Testis (tissue), 3 donors: ENCODE results near the gene P2RX5. TPM values are rescaled to one million over a fixed set of nuclear protein-coding genes. Genes with fewer than 3 reads are reported as not detected.
A peak's percentile ranks its signal among the peaks of the same experiment; 100 is the strongest.

Source experiments
- DNase-seq: peaks from one replicate; pipeline ENCODE4 v3.0.0-alpha.2; 2019
- H3K27ac ChIP-seq, 2 donors: fragments of 200-600 bp; sonication (generic); one replicate each; pipeline ENCODE4 v1.5.1; 2019
- H3K27me3 ChIP-seq: fragments of 200-600 bp; sonication (generic); one replicate; pipeline ENCODE4 v1.5.1; 2019
- H3K36me3 ChIP-seq: fragments of 200-600 bp; sonication (generic); one replicate; pipeline ENCODE4 v1.5.1; 2017; ENCODE audit warnings: low read depth; ENCODE audit errors: missing control alignments
- H3K4me1 ChIP-seq: fragments of 200-600 bp; sonication (generic); one replicate; pipeline ENCODE4 v1.5.1; 2019
- H3K4me3 ChIP-seq, 2 donors: fragments of 200-600 bp; sonication (generic); one replicate each; pipeline ENCODE4 v1.5.1; 2017 to 2019
- H3K9me3 ChIP-seq: fragments of 200-600 bp; sonication (generic); one replicate; pipeline ENCODE4 v1.5.1; 2017
- POLR2A ChIP-seq: fragments of 450-650 bp; IDR thresholded peaks from one replicate; pipeline ENCODE4 v1.6.1; 2017; ENCODE audit warnings: antibody characterized with exemption, mild to moderate bottlenecking, moderate library complexity
- WGBS, 2 donors: methylation state at CpG; one replicate each; pipeline ENCODE4 v1.1.5; 2018; 5-methylcytosine and 5-hydroxymethylcytosine counted together
- intact Hi-C: fragments of 100-400 bp; cut with DNase I; formaldehyde crosslinking; loops from one replicate; pipeline ENCODE4 v1.15.1; 2023; ENCODE audit warnings: low total_unique reads
- polyA plus RNA-seq: library from polyadenylated mRNA; stranded (reverse); fragments of 350-450 nt; fragmentation: Illumina TruSeq; extraction: RNeasy Lipid Tissue Mini Kit (QIAGEN cat#74804); gene quantifications from one replicate; pipeline ENCODE4 v1.2.3, GENCODE V29; 2014; ENCODE audit warnings: low read depth, low replicate concordance; ENCODE audit not compliant: insufficient read depth
- total RNA-seq, 2 donors: library from RNA; depleted of rRNA; stranded (reverse); fragments of >200 nt; gene quantifications; one replicate each; pipeline ENCODE4 v1.2.3, GENCODE V29; 2016
- TF ChIP-seq, protein P1 (sequence below), 3 experiments: fragments of 450-650 bp in 2 of 3; fragments of 200-600 bp in 1 of 3; sonication (generic) in 1 of 3; IDR thresholded peaks; one replicate each; pipeline ENCODE4 v1.5.1; 2016 to 2019; ENCODE audit warnings: antibody characterized with exemption in 3 of 3, mild to moderate bottlenecking in 2 of 3, moderate library complexity in 1 of 3

Gene P2RX5
- total and polyA plus RNA-seq, 3 donors from 2014 or later, result 2.0 to 3.7 (median 3.0) TPM

DNA sequence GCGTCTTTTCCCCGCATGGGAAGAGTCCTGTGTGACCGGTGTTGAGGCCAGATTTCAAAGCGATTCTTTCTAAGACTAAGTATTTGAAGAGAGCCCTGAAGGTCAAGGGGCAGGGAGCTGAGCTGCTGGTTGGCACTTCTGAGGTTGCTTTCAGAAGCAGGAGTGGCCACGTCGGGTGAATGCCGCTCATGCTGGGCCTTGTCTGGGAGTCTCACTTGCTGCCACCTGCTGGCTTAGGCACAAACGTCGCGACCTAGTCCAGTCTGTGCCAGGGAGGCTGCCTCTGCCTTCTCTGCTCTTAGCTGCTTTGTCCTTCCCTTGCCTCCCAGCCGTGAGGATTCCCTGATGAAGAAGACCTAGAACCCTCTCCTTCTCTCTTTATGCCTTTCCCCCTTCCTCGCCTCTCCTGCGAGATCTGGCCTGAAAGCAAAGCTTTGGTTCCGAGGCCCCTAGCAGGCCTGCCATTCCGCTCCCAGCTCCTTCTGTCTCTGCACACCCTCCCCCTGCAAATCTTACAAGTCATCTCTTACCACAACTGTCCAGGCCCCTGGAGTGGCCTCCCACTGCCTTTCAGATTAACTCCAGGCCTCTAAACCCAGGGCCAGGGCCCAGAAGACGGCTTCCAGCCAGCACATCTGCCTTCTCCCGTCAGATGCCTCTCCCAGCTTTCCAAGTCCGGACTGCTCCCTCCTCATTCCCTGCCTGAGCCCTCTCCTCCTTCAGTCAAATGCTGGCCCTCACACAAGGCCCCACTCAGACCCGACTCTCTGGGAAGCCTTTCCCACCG, 48.0 kb downstream of the P2RX5 start:
- DNase-seq, result peak; percentile 87
- no peaks in the 10 kb centered on the region for H3K36me3 ChIP-seq
- H3K4me1 ChIP-seq, result peaks cover 6% of the 10 kb centered on the region

DNA sequence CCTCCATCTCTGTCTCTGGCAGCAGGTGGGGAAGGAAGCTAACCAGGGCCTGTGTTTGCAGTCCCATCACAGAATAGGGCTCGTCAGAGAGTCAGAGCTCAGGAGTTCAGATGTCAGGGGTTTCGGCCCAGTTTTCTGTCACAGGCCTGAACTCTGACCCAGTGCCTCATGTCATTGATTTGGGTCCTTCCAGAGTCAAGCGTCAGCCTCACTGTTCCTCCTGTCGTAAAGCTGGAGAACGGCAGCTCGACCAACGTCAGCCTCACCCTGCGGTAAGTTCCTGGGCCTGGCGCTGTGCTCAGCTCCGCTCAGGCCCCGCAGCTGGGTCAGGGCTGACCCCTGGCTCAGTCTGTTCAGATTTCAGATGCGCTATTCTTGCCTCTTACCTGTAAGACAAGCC, 48.7 kb downstream of the P2RX5 start:
- H3K27me3 ChIP-seq, result no peaks in the 10 kb centered on the region
- WGBS, 2 donors, result 85 to 89% methylated on average over 7 to 12 of the region's 12 CpGs
- no peak overlapping the region for H3K4me3 ChIP-seq
- no peaks in the 10 kb centered on the region for H3K36me3 ChIP-seq
- H3K4me1 ChIP-seq, result peaks cover 6% of the 10 kb centered on the region
- no peak overlapping the region for H3K27ac ChIP-seq
- DNase-seq, result no peak
- no peak for TF ChIP-seq POLR2A
- TF ChIP-seq, protein P1, sequence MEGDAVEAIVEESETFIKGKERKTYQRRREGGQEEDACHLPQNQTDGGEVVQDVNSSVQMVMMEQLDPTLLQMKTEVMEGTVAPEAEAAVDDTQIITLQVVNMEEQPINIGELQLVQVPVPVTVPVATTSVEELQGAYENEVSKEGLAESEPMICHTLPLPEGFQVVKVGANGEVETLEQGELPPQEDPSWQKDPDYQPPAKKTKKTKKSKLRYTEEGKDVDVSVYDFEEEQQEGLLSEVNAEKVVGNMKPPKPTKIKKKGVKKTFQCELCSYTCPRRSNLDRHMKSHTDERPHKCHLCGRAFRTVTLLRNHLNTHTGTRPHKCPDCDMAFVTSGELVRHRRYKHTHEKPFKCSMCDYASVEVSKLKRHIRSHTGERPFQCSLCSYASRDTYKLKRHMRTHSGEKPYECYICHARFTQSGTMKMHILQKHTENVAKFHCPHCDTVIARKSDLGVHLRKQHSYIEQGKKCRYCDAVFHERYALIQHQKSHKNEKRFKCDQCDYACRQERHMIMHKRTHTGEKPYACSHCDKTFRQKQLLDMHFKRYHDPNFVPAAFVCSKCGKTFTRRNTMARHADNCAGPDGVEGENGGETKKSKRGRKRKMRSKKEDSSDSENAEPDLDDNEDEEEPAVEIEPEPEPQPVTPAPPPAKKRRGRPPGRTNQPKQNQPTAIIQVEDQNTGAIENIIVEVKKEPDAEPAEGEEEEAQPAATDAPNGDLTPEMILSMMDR (IDR thresholded peaks at IDR 0.05), result no peak
- H3K9me3 ChIP-seq, result no peaks in the 10 kb centered on the region
- intact Hi-C loops, result no loop called here

More for the DNA sequence above, 48.0 kb downstream of the P2RX5 start:
- intact Hi-C loops, result no loop called here
- H3K27ac ChIP-seq, result no peak overlapping the region
- H3K9me3 ChIP-seq, result no peaks in the 10 kb centered on the region
- no peak overlapping the region for H3K4me3 ChIP-seq
- WGBS, 2 donors, result 72 to 86% methylated on average over 16 to 20 of the region's 20 CpGs
- TF ChIP-seq POLR2A, result no peak
- TF ChIP-seq, protein P1 (IDR thresholded peaks at IDR 0.05), result peak in 2 of 3 experiments; percentile 13 to 34
- no peaks in the 10 kb centered on the region for H3K27me3 ChIP-seq

DNA sequence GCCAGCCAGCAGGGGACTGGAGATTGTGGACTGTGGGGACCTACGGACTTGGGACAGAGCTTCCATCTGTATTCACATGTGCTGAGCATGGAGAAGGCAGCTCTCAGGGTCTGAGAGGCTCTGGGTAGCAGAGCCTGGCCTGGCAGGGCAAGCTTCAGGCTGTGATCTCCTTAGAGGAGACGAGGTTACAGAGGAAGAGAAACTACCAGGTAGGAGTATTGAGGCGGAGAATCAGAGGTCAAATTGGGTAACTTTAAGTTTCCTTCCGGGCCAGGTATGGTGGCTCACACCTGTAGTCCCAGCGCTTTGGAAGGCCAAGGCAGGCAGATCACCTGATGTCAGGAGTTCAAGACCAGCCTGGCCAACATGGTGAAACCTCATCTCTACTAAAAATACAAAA, 50.6 kb downstream of the P2RX5 start:
- Histone ChIP-seq H3K4me1 (peaks cover 11% of the 10 kb centered on the region), H3K4me3 (no peak overlapping the region), H3K27me3 (no peaks in the 10 kb centered on the region), H3K36me3 (no peaks in the 10 kb centered on the region), H3K9me3 (no peaks in the 10 kb centered on the region), H3K27ac (no peak overlapping the region)
- DNase-seq, result no peak
- intact Hi-C loops, result no loop called here
- TF ChIP-seq, protein P1 (IDR thresholded peaks at IDR 0.05), result no peak
- TF ChIP-seq POLR2A, result no peak
- WGBS, 2 donors, result 60 to 67% methylated on average over 5 of the region's 5 CpGs

DNA sequence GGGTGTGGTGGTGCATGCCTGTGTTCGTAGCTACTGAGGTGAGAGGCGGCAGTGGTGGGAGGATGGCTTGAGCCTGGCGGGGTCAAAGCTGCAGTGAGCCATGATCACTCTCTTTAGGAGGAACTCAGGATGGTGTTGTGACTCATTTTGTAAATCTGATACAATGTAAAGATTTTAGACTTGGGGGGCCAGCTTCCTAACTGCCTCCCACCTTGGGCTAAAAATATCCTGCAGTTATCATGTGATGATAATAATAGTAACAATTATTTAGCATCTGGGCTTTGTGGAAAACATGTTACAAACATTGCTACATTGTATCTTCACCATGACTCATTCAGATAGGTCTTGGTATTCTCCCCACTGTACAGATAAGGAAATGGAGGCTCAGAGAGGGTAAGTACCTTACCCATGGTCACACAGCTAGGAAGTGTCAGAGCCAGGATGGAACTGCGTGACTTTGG, 52.0 kb downstream of the P2RX5 start:
- intact Hi-C loops, result no loop called here
- Histone ChIP-seq H3K4me3 (no peak overlapping the region), H3K27me3 (no peaks in the 10 kb centered on the region), H3K9me3 (no peaks in the 10 kb centered on the region), H3K4me1 (peaks cover 14% of the 10 kb centered on the region), H3K27ac (no peak overlapping the region), H3K36me3 (no peaks in the 10 kb centered on the region)
- WGBS, 2 donors, result 63 to 86% methylated on average over 4 of the region's 4 CpGs
- peak; percentile 76 for DNase-seq
- TF ChIP-seq, protein P1 (IDR thresholded peaks at IDR 0.05), result no peak
- no peak for TF ChIP-seq POLR2A
